DND-41 (cell line): ENCODE measurements around the gene PPA2.

Source experiments
- ATAC-seq: fragments of 200-7000 bp; cut with Tn5 transposase; 3 replicates; pipeline ENCODE4 v1.9.1; 2021; ENCODE audit warnings: low read depth; ENCODE audit not compliant: insufficient read depth
- DNase-seq: peaks from one replicate; pipeline ENCODE4 v3.0.0-alpha.2; 2020
- H2AFZ ChIP-seq: 2 replicates; pipeline ENCODE4 v1.6.0; 2012; ENCODE audit warnings: low read depth, low read length
- H3K27ac ChIP-seq: 2 replicates; pipeline ENCODE4 v1.5.1; 2012; ENCODE audit warnings: low read length, inconsistent platforms
- H3K27me3 ChIP-seq: fragments of 200-600 bp; sonication (generic); 2 replicates; pipeline ENCODE4 v1.6.0; 2012; ENCODE audit warnings: low read length, mild to moderate bottlenecking, inconsistent platforms; ENCODE audit not compliant: insufficient read depth, poor library complexity
- H3K36me3 ChIP-seq: 2 replicates; pipeline ENCODE4 v1.5.1; 2012; ENCODE audit warnings: low read length, inconsistent platforms; ENCODE audit not compliant: insufficient read depth
- H3K4me1 ChIP-seq: 2 replicates; pipeline ENCODE4 v1.5.1; 2012; ENCODE audit warnings: mild to moderate bottlenecking, low read length; ENCODE audit not compliant: insufficient read depth
- H3K4me2 ChIP-seq: 2 replicates; pipeline ENCODE4 v1.6.0; 2012; ENCODE audit warnings: mild to moderate bottlenecking, moderate library complexity, low read length, inconsistent platforms; ENCODE audit not compliant: insufficient read depth
- H3K4me3 ChIP-seq, 2 experiments: fragments of 200-600 bp in 1 of 2; shearing (Covaris generic) in 1 of 2; 2 replicates each; pipeline ENCODE4 v1.5.1; 2012 to 2016; ENCODE audit warnings: inconsistent platforms in 2 of 2, low read length in 2 of 2, mild to moderate bottlenecking in 2 of 2, low read depth in 1 of 2, moderate library complexity in 1 of 2
- H3K79me2 ChIP-seq: 2 replicates; pipeline ENCODE4 v1.6.0; 2012; ENCODE audit warnings: low read length, inconsistent platforms; ENCODE audit not compliant: insufficient read depth
- H3K9ac ChIP-seq: 2 replicates; pipeline ENCODE4 v1.6.0; 2012; ENCODE audit warnings: low read depth, mild to moderate bottlenecking, inconsistent platforms, low read length, moderate library complexity
- H3K9me3 ChIP-seq: 2 replicates; pipeline ENCODE4 v1.5.1; 2012; ENCODE audit warnings: low read length, moderate library complexity, mild to moderate bottlenecking, inconsistent platforms; ENCODE audit not compliant: insufficient read depth, severe bottlenecking
- H4K20me1 ChIP-seq: 2 replicates; pipeline ENCODE4 v1.6.0; 2012; ENCODE audit warnings: low read length; ENCODE audit not compliant: insufficient read depth
- EZH2 ChIP-seq: IDR thresholded peaks from 3 replicates; pipeline ENCODE4 v1.6.1; 2012; ENCODE audit warnings: borderline replicate concordance, low read depth, mild to moderate bottlenecking, moderate library complexity, low read length, inconsistent platforms; ENCODE audit not compliant: severe bottlenecking
- TF ChIP-seq, protein P1 (sequence below): IDR thresholded peaks from 2 replicates; pipeline ENCODE4 v1.5.1; 2012; ENCODE audit warnings: borderline replicate concordance, low read length, moderate library complexity, mild to moderate bottlenecking; ENCODE audit not compliant: poor library complexity, severe bottlenecking; ENCODE audit errors: extremely low read depth

PPA2 gene

DNA sequence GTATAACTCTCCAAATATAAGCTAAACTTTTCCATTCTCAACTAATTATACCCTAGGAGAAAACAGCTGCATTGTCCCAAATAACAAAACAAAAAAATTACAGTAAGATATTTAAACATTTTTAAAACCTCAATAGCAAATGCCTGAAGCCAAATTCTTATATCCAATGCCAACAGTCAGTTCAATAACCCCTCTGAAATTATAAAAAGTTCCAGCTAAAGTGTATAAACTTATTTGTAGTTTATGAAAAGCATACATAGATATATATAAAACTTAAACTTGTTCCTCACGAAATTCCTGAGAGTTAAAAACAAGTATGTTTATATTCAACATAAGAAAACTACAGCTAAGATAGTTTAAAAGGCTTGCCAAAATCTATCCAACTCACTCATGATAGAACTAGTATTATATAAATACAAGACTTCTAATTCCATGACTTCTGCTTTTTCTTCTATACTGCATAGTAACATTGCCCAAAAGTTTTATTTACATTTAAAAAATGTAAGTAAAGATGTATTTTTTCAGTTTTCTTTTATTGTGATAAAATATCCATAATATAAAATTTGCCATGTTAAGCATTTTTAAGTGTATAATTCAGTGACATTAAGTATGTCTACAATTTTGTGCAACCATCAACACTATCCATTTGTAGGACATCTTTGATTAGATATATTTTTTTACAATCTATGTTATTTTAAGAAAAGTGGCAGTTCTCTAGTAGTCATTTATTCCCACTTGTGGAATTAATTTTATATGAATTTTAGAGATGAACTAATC, 72.8 kb downstream of the PPA2 start:
- Histone ChIP-seq H3K4me1 (no peaks in the 10 kb centered on the region), H3K27me3 (no peaks in the 10 kb centered on the region), H3K9me3 (peaks cover 3% of the 10 kb centered on the region), H3K79me2 (no peaks in the 10 kb centered on the region), H3K9ac (no peak overlapping the region), H4K20me1 (no peaks in the 10 kb centered on the region), H3K27ac (no peak overlapping the region), H2AFZ (no peak overlapping the region), H3K4me2 (no peak overlapping the region), H3K36me3 (peaks cover 8% of the 10 kb centered on the region; the same call in 1 of the 2 replicates), H3K4me3 (no peak overlapping the region)
- DNase-seq: no peak
- ATAC-seq: no peak
- no peak for TF ChIP-seq EZH2
- TF ChIP-seq, protein P1, sequence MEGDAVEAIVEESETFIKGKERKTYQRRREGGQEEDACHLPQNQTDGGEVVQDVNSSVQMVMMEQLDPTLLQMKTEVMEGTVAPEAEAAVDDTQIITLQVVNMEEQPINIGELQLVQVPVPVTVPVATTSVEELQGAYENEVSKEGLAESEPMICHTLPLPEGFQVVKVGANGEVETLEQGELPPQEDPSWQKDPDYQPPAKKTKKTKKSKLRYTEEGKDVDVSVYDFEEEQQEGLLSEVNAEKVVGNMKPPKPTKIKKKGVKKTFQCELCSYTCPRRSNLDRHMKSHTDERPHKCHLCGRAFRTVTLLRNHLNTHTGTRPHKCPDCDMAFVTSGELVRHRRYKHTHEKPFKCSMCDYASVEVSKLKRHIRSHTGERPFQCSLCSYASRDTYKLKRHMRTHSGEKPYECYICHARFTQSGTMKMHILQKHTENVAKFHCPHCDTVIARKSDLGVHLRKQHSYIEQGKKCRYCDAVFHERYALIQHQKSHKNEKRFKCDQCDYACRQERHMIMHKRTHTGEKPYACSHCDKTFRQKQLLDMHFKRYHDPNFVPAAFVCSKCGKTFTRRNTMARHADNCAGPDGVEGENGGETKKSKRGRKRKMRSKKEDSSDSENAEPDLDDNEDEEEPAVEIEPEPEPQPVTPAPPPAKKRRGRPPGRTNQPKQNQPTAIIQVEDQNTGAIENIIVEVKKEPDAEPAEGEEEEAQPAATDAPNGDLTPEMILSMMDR: no peak

DNA sequence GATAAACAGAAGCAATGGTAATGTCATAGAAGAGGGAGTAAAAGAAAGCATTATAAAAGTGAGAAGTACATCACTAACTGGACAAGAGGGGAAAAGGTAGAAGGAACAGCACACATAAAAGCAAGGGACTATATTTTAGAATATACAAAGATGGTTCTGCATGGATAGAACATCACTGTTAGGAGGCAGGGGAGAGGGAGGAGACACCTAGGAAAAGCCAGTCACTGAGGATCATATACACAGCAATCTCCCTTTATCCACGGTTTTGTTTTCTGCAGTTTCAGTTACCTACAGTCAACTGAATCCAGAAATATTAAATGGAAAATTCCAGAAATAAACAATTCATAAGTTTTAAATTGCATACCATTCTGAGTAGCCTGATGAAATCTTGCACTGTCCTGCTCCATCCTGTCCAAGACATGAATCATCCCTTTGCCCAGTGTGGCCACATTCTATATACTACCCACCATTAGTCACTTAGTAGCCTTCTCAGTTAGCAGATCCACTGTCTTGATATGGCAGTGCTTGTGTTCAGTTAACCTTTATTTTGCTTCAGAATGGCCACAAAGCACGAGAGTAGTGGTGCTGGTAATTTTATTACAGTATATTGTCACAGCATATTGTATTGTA, 74.2 kb downstream of the PPA2 start:
- no peaks in the 10 kb centered on the region for H3K79me2 ChIP-seq
- H3K36me3 ChIP-seq: no peaks in the 10 kb centered on the region; the same call in 1 of the 2 replicates
- no peak overlapping the region for H3K4me2 ChIP-seq
- no peak overlapping the region for H3K4me3 ChIP-seq
- ATAC-seq (no peak), DNase-seq (no peak)
- no peak overlapping the region for H3K27ac ChIP-seq
- no peaks in the 10 kb centered on the region for H3K4me1 ChIP-seq
- peaks cover 3% of the 10 kb centered on the region for H3K9me3 ChIP-seq
- H3K9ac ChIP-seq: no peak overlapping the region
- H3K27me3 ChIP-seq: no peaks in the 10 kb centered on the region
- TF ChIP-seq EZH2: no peak
- TF ChIP-seq, protein P1: no peak
- H2AFZ ChIP-seq: no peak overlapping the region
- no peaks in the 10 kb centered on the region for H4K20me1 ChIP-seq

DNA sequence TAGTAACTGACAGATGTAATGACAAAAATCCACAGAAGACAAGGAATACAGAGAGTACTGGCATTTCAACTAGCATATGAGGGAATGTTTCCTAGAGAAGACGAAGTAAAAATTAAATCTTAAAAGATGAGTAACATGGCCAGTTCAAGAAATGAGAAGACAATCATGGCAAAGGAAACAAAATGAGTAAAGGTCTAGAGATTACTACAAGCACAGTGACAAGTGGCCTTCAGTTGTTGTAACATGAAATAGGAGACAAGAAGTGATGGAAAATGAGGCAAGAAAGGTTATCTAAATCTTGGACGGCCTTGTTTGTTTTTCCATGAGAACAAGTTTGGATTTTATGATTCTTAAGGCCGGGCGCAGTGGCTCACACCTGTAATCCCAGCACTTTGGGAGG, 81.0 kb downstream of the PPA2 start:
- Histone ChIP-seq H3K9ac (no peak overlapping the region), H3K4me3 (no peak overlapping the region), H4K20me1 (no peaks in the 10 kb centered on the region), H3K4me1 (no peaks in the 10 kb centered on the region), H3K79me2 (no peaks in the 10 kb centered on the region), H3K27ac (no peak overlapping the region), H2AFZ (no peak overlapping the region), H3K4me2 (no peak overlapping the region), H3K36me3 (no peaks in the 10 kb centered on the region; the same call in 1 of the 2 replicates), H3K9me3 (no peaks in the 10 kb centered on the region), H3K27me3 (no peaks in the 10 kb centered on the region)
- no peak for ATAC-seq
- no peak for DNase-seq
- TF ChIP-seq, protein P1: no peak
- no peak for TF ChIP-seq EZH2
